Inferior parietal cortex (tissue), 1 donor: ENCODE data around the gene IFNL4.
"Not testable (repeated sequence)": the region's sequence is repeated elsewhere in the genome, so short reads cannot be mapped to it uniquely, and the experiment has no call there.

ENCODE experiments used
- DNase-seq: peaks from one replicate; pipeline ENCODE4 v3.0.0-alpha.2; 2016; ENCODE audit errors: extremely low spot score

The IFNL4 gene

DNA sequence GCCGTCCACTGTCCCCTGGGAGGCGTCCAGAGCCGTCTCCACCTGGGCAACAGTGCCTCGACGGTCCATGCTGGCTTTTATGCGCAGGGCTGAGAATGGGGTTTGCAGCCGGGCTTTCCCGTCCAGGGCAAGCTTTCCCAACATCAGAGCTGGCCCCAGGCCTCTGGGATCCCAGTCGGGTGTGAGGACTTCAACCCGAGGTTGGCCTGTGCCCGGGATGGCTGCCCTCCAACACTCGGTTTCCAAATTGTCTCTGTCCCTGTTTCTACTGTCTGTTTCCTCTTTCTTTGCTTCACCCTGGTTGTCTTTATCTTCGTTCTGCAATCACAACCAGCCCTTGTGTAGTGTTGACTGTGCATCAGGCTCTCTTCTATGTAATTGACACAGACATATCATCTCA is at the start of gene IFNL4:
Gene IFNL4, minus strand, starts transcription at position 51 of the 400 bp plus-strand sequence.
- no peak for DNase-seq

- no peak for DNase-seq
These were observed 49.4 kb upstream of the IFNL4 start for GRCh38 chr19:39297931-39298634.

- DNase-seq, result no peak
These were observed 48.2 kb upstream of the IFNL4 start for GRCh38 chr19:39296906-39297305.

- DNase-seq, result no peak
These were observed 47.5 kb upstream of the IFNL4 start, which contains the start of gene IFNL1 for GRCh38 chr19:39296055-39296645. IFNL1 (plus strand) TSS chr19:39296407; CDS start chr19:39296422, 15 bp downstream.

DNA sequence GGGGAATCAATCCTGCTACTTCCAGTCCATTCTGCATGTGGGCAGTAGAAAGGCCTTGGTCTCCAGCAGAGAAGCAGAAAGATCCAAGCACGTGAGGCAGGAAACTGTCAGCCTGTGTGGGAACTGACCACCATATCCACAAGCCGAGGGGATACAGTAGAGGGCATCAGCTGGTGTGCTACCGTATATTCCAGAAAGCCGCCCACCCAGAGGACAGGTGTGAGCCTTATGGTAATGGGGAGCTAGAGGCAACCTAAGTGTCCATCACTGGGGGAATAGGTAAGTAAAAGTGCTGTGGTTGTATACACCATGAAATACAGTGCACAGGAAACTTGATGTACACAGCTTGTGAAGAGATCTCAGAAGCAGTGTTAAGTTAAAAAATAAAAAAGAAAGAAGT is 44.7 kb upstream of the IFNL4 start:
- DNase-seq, result no peak

GRCh38 chr19:39284032-39284431 is 35.4 kb upstream of the IFNL4 start:
- no peak for DNase-seq

DNA sequence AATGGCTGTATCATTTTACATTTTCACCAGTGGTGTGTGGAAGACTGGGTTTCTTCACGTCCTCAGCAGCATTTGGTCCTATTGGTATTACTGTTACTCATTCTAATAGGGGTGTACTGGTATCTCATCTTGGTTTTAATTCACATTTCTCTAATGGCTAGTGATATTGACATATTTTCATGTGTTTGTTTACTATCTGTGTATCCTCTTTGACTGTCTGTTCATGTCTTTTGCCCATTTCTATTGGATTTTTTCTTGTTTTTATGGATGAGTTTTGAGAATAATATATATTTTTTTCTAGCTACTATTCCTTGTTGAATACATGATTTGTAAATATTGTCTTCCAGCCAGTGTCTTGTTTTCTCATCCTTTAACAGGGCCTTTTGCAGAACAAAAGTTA is 33.4 kb upstream of the IFNL4 start:
- no peak for DNase-seq

DNA sequence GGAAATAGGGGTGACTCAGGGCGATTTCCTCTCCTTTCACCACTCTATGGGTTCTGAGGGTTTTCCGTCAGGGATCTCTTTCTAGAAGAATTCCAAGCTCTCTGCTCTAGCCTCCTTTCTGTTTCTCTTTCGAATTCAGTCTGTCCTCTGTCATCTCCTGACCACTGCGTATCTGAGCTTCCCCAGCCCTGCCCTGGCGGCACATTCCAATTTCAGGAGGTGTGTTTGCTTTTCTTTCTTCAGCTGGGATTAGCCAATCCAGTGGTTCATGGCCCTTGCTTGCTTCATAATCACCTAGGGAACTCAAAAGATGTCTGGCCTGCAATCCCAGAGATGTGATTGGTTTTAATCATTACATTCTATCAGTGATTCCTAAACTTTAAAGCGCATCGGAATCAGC is 28.9 kb upstream of the IFNL4 start:
- no peak for DNase-seq

DNA sequence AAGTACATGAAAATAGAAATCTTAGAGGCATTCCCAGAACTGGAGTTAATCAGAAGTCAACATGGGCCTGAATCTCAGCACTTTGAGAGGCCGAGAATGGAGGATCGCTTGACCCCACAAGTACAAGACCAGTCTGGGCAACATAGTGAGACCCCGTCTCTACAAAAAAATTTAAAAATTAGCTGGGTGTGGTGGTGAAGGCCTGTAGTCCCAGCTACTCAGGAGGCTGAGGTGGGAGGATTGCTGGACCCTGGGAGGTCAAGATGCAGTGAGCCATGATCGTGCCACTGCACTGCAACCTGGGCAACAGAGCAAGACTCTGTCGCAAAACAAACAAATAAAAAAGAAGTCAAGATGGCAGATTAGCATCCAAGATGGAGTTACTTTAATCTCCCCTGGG is 28.1 kb upstream of the IFNL4 start:
- DNase-seq, result no peak

DNA sequence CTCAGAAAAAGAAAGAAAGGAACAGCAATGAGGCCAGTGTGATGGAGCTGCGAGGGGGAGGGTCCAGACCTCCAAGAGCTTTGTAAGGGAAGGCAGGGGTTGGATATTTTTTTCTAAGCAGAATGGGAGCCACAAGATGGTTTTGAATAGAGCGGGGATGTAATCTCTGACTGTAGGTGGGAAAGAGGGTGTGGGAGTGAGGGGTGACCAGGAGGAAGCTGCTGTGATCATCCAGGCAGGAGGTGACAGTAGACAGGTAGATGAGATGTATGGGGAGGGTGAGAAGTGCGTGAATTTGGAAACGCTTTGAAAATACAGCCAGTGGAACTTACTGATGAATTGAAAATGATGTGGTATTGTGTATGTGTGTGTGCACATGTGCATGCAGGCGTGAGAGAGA is 26.9 kb upstream of the IFNL4 start:
- no peak for DNase-seq

DNA sequence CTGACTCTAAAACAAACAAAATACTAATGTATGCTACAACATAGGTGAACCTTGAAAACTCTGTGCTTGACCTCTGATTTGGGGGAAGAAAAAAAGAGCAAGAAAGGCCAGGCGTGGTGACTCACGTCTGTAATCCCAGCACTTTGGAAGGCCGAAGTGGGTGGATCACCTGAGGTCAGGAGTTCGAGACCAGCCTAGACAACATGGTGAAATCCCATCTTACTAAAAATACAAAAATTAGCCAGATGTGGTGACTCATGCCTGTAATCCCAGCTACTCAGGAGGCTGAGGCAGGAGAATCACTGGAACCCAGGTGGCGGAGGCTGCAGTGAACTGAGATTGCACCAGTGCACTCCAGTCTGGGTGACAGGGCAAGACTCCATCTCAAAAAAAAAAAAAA is 25.2 kb upstream of the IFNL4 start:
- not testable (repeated sequence) for DNase-seq

DNA sequence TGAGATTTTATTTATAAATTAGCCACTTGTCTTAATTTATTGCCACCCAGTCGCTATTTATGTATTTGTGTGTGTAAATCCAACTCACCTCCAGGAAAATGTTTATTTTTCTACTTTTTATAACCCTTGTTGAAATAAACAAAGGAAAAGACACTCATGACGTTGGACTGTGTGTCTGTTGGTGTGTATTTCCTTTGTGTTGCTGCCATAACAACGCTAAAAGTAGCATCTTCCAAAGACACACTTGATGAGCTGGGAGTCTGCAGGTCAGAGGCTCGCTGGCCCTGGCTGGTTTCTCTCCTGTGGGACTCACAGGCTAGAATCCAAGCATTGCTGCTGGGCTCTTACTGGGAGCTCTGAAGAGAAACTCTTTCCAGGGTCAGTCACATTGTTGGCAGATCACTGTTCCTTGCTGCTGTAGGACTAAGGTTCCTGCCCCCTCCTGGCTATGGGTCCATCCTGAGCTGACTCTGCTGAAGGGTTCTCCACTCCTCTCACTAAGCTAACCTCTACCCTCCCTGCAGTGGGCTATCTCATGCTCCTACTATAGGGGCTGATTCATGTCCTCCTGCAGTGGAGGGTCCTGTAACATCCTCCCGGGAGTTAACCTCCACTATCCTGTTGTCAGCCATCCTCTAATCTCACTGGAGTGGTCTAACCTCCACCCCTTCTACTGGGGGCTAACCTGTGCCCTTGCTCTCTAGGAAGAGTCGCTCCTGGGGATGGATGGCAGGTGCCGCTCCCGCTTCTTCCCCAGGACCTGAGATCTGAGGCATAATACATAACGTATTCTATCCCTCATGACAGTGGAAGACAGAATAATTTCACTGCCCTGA is 21.6 kb upstream of the IFNL4 start:
- DNase-seq, result no peak

GRCh38 chr19:39269369-39269768 is 20.7 kb upstream of the IFNL4 start:
- DNase-seq, result not testable (repeated sequence)

DNA sequence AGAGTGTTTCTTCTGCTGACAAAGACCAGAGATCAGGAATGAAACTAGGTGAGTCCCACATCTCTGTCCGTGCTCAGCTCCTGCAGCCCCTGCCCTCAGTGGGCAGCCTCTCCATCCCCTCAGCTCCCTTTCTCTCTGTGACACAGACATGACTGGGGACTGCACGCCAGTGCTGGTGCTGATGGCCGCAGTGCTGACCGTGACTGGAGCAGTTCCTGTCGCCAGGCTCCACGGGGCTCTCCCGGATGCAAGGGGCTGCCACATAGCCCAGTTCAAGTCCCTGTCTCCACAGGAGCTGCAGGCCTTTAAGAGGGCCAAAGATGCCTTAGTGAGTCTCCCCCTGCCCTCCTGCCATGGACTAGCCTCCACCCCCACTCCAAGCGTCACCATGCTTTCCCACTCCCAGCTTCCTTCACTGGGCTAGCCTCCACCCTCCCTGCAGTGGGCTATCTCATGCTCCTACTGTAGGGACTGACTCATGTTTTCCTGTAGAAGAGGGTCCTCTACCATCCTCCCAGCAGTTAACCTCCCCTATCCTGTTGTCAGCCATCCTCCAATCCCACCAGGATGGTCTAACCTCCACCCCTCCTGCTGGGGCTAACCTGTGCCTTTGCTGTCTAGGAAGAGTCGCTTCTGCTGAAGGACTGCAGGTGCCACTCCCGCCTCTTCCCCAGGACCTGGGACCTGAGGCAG is 20.0 kb upstream of the IFNL4 start:
- DNase-seq, result not testable (repeated sequence)

DNA sequence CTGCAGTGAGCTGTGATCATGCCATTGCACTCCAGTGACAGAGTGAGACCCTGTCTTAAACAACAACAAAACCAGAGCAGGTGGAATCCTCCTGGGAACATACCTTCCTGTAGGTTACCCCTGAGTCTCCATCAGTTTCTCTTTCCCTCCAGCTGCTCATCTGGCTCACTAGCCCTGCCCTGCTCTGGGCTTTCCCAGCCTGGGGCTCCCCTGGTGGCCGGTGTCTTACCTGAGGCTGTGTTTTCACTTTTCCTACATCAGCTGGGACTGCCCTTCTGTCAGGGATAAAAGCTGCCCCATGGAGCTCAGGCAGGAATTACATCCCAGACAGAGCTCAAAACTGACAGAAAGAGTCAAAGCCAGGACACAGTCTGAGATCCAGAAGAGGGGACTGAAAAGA is 19.4 kb upstream of the IFNL4 start, which contains the start of gene IFNL2:
Gene IFNL2, plus strand, starts transcription at position 312 of the 400 bp plus-strand sequence. CDS start 173 bp downstream, outside the sequence.
- DNase-seq, result not testable (repeated sequence)

DNA sequence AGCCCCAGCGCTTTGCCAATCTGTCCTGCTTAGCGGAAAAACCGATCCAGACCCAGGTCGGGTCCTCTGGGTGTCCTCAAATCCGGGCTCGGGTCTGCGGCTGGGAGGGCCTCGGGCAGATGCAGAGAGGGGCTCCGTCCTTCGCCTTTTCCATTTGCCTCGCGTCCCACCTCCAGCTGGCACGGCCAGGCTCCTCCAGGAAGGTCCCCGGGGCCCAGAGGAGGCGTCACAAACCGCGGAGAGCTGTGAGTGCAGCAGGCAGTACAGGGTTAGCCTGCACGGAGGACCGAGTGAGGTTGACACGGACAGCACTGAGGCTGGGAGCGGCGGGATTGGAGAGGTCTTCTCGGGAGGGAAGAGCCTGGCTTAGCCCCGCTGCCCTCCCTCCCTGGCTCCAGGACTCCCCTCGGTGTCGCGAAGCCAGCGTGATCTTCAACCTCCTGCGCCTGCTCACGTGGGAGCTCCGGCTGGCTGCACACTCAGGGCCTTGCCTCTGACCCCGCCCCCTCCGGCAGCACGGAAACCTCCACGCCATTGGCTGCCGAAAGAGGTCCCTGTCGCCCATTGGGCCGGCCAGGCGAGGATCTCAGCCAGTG is 16.8 kb upstream of the IFNL4 start:
- no peak for DNase-seq

GRCh38 chr19:39264306-39265290 is 15.9 kb upstream of the IFNL4 start:
- DNase-seq, result no peak

GRCh38 chr19:39263912-39264305 is 15.3 kb upstream of the IFNL4 start:
- DNase-seq, result no peak

GRCh38 chr19:39262496-39262895 is 13.8 kb upstream of the IFNL4 start:
- DNase-seq, result no peak

DNA sequence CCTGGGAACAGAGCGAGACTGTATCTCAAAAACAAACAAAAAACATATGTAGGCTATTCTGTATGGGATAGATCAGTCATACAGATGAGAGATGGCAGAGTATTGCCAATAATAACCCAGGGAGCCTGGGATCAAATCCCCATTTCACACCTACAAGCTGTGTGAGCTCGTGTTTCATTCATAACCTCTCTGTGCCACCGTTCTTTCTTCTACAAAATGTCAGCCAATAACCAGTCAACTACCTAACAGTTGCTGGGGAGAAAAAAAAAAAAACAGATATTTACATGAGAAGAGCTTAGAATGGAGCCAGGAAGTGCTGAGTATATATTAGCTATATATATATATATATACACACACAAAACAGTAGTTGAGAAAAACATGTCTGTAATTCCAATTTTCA is 13.0 kb upstream of the IFNL4 start:
- no peak for DNase-seq
